ENCODE results near the gene TEKT5.
A peak's percentile ranks its signal among the peaks of the same experiment; 100 is the strongest.
"Not testable (repeated sequence)": the region's sequence is repeated elsewhere in the genome, so short reads cannot be mapped to it uniquely, and the experiment has no call there.

Gene TEKT5

DNA sequence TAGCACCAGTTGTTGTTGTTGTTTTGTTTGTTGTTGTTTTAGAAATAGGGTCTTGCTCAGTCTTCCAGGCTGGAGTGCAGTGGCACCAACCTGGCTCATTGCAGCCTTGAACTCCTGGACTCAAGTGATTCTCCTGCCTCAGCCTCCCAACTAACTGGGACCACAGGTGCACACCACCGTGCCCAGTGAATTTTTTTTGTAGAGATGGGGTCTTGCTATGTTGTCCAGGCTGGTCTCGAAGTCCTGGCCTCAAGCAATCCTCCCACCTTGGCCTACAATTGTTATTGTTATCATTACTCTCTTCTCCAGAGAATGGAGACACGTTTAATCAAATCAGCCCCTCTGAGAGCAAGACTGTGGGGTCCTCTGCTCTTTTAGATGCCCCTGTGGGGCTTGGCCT is 71.7 kb downstream of the TEKT5 start:
- no peak for DNase-seq
- Histone ChIP-seq H3K27me3 (replicated peaks in 2 of 5; ENCODE audit: control insufficient read depth in 4 of 5, insufficient read depth in 5 of 5, low read length in 4 of 5) (peaks cover 0 to 4% (median 0%) of the 10 kb centered on the region in 5 experiments), H3K4me1 (ENCODE audit: control extremely low read depth in 1 of 4, control insufficient read depth in 4 of 4, insufficient read depth in 4 of 4, low read length in 3 of 4) (peaks cover 0 to 13% (median 3%) of the 10 kb centered on the region in 4 experiments), H3K27ac (ENCODE audit: insufficient read depth in 1 of 2, low read depth in 1 of 2, low read length in 2 of 2, poor library complexity in 1 of 2, severe bottlenecking in 2 of 2) (no peak overlapping the region), H3K36me3 (ENCODE audit: control insufficient read depth in 4 of 4, insufficient read depth in 4 of 4, low read length in 3 of 4) (no peaks in the 10 kb centered on the region), H3K4me3 (ENCODE audit: control insufficient read depth in 1 of 7, extremely low read depth in 1 of 7, insufficient read depth in 4 of 7, low read depth in 2 of 7, low read length in 6 of 7) (no peak overlapping the region), H3K9me3 (ENCODE audit: control extremely low read depth in 1 of 5, control insufficient read depth in 4 of 5, insufficient read depth in 2 of 5, low read depth in 1 of 5, low read length in 4 of 5) (no peaks in the 10 kb centered on the region)
- CTCF ChIA-PET = no interaction called here
- POLR2A ChIA-PET = no interaction called here
- WGBS (ENCODE audit: insufficient coverage) = 100% methylated on average over 1 of the region's 3 CpGs

GRCh38 chr16:10622036-10622921 is 72.5 kb downstream of the TEKT5 start:
- H3K27me3 ChIP-seq (replicated peaks in 2 of 5; ENCODE audit: control insufficient read depth in 4 of 5, insufficient read depth in 5 of 5, low read length in 4 of 5) = peaks cover 0 to 4% (median 0%) of the 10 kb centered on the region in 5 experiments
- 92% methylated on average over 14 of the region's 19 CpGs for WGBS (ENCODE audit: insufficient coverage)
- CTCF ChIA-PET = no interaction called here
- peak in 1 of 3 donors; percentile 27 for DNase-seq
- no peaks in the 10 kb centered on the region for H3K9me3 ChIP-seq (ENCODE audit: control extremely low read depth in 1 of 5, control insufficient read depth in 4 of 5, insufficient read depth in 2 of 5, low read depth in 1 of 5, low read length in 4 of 5)
- peaks cover 0 to 14% (median 3%) of the 10 kb centered on the region in 4 experiments for H3K4me1 ChIP-seq (ENCODE audit: control extremely low read depth in 1 of 4, control insufficient read depth in 4 of 4, insufficient read depth in 4 of 4, low read length in 3 of 4)
- no peak overlapping the region for H3K4me3 ChIP-seq (ENCODE audit: control insufficient read depth in 1 of 7, extremely low read depth in 1 of 7, insufficient read depth in 4 of 7, low read depth in 2 of 7, low read length in 6 of 7)
- POLR2A ChIA-PET = no interaction called here
- H3K36me3 ChIP-seq (ENCODE audit: control insufficient read depth in 4 of 4, insufficient read depth in 4 of 4, low read length in 3 of 4) = no peaks in the 10 kb centered on the region
- no peak overlapping the region for H3K27ac ChIP-seq (ENCODE audit: insufficient read depth in 1 of 2, low read depth in 1 of 2, low read length in 2 of 2, poor library complexity in 1 of 2, severe bottlenecking in 2 of 2)

DNA sequence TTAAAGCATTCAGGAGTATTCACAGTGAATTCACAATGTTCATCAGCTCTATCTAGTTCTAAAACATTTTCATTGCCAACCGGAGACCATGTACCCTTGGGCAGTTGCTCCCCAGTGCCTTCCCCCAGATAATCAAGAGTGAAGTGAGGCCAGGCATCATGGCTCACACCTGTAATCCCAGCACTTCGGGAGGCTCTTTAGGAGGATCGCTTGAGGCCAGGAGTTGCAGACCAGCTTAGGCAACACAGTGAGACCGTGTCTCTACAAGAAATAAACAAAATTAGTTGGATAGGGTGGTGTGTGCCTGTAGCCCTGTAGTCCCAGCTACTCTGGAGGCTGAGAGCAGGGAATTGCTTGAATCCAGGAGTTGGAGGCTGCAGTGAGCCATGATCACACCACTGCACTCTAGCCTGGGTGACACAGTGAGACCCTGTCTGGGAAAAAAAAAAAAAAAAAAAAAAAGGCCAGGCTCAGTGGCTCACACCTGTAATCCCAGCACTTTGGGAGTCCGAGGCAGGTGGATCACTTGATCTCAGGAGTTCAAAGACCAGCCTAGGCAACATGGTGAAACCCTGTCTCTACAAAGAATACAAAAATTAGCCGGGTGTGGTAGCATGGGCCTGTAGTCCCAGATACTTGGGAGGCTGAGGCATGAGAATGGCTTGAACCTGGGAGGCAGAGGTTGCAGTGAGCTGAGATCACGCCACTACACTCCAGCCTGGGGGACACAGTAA is 73.3 kb downstream of the TEKT5 start:
- H3K9me3 ChIP-seq (ENCODE audit: control extremely low read depth in 1 of 5, control insufficient read depth in 4 of 5, insufficient read depth in 2 of 5, low read depth in 1 of 5, low read length in 4 of 5); H3K27me3 ChIP-seq (replicated peaks in 2 of 5; ENCODE audit: control insufficient read depth in 4 of 5, insufficient read depth in 5 of 5, low read length in 4 of 5); DNase-seq; H3K36me3 ChIP-seq (ENCODE audit: control insufficient read depth in 4 of 4, insufficient read depth in 4 of 4, low read length in 3 of 4); CTCF ChIA-PET; H3K27ac ChIP-seq (ENCODE audit: insufficient read depth in 1 of 2, low read depth in 1 of 2, low read length in 2 of 2, poor library complexity in 1 of 2, severe bottlenecking in 2 of 2); H3K4me3 ChIP-seq (ENCODE audit: control insufficient read depth in 1 of 7, extremely low read depth in 1 of 7, insufficient read depth in 4 of 7, low read depth in 2 of 7, low read length in 6 of 7); POLR2A ChIA-PET: not testable (repeated sequence)
- WGBS (ENCODE audit: insufficient coverage) = 96% methylated on average over 3 of the region's 7 CpGs
- peaks cover 0 to 15% (median 3%) of the 10 kb centered on the region in 4 experiments for H3K4me1 ChIP-seq (ENCODE audit: control extremely low read depth in 1 of 4, control insufficient read depth in 4 of 4, insufficient read depth in 4 of 4, low read length in 3 of 4)

- Histone ChIP-seq H3K4me1 (ENCODE audit: control extremely low read depth in 1 of 4, control insufficient read depth in 4 of 4, insufficient read depth in 4 of 4, low read length in 3 of 4) (peaks cover 0 to 12% (median 3%) of the 10 kb centered on the region in 4 experiments), H3K4me3 (ENCODE audit: control insufficient read depth in 1 of 7, extremely low read depth in 1 of 7, insufficient read depth in 4 of 7, low read depth in 2 of 7, low read length in 6 of 7) (peak overlapping the region in 2 of 7 experiments; percentile 52 to 53), H3K9me3 (ENCODE audit: control extremely low read depth in 1 of 5, control insufficient read depth in 4 of 5, insufficient read depth in 2 of 5, low read depth in 1 of 5, low read length in 4 of 5) (no peaks in the 10 kb centered on the region), H3K27me3 (replicated peaks in 2 of 5; ENCODE audit: control insufficient read depth in 4 of 5, insufficient read depth in 5 of 5, low read length in 4 of 5) (peaks cover 0 to 4% (median 0%) of the 10 kb centered on the region in 5 experiments), H3K27ac (ENCODE audit: insufficient read depth in 1 of 2, low read depth in 1 of 2, low read length in 2 of 2, poor library complexity in 1 of 2, severe bottlenecking in 2 of 2) (no peak overlapping the region), H3K36me3 (ENCODE audit: control insufficient read depth in 4 of 4, insufficient read depth in 4 of 4, low read length in 3 of 4) (no peaks in the 10 kb centered on the region)
- no peak for DNase-seq
- WGBS (ENCODE audit: insufficient coverage) = 97% methylated on average over 3 of the region's 6 CpGs
- ChIA-PET CTCF (interaction anchor here (1.1 kb wide), 1 partner anchor 11 kb away, joined by 3 read pairs; no protein-coding TSS in a partner anchor), POLR2A (no interaction called here)
Observed at GRCh38 chr16:10620120-10620519, 74.6 kb downstream of the TEKT5 start.

DNA sequence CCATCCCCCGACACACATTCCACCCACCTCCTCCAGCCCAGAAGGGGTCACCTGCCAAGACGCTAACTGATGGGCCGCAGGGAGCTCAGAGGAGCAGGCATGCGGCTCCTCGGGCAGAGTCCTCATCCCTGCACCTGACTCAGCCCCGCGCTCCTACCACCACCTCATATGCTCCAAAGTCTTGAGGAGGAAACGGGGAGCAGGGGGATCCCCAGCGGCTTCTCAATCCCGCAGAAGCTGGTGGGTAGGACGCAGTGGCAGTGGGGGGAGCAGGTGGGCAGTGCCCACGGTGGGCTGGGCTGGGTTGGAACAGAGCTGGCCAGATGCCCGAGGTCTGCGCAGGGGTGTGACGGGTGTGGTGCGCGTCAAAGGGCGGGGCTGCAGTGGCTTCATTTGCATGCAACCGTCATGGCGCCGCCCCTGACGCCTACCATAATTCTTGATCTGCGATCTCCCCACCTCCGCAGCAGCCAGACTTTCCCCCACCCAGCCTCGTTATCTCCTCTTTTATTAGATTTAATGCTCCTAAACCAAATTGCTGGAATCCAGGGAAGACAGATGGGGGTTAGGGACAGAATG is 75.4 kb downstream of the TEKT5 start:
- no peak overlapping the region for H3K27ac ChIP-seq (ENCODE audit: insufficient read depth in 1 of 2, low read depth in 1 of 2, low read length in 2 of 2, poor library complexity in 1 of 2, severe bottlenecking in 2 of 2)
- H3K27me3 ChIP-seq (replicated peaks in 2 of 5; ENCODE audit: control insufficient read depth in 4 of 5, insufficient read depth in 5 of 5, low read length in 4 of 5) = peaks cover 0 to 4% (median 0%) of the 10 kb centered on the region in 5 experiments
- ChIA-PET POLR2A (interaction anchor here (0.6 kb wide), 1 partner anchor 28 kb away, joined by 3 read pairs; no protein-coding TSS in a partner anchor), CTCF (interaction anchor here (1.1 kb wide), 1 partner anchor 10 kb away, joined by 3 read pairs; no protein-coding TSS in a partner anchor)
- peaks cover 0 to 12% (median 3%) of the 10 kb centered on the region in 4 experiments for H3K4me1 ChIP-seq (ENCODE audit: control extremely low read depth in 1 of 4, control insufficient read depth in 4 of 4, insufficient read depth in 4 of 4, low read length in 3 of 4)
- no peaks in the 10 kb centered on the region for H3K36me3 ChIP-seq (ENCODE audit: control insufficient read depth in 4 of 4, insufficient read depth in 4 of 4, low read length in 3 of 4)
- peak overlapping the region in 5 of 7 experiments; percentile 17 to 63 (median 52) for H3K4me3 ChIP-seq (ENCODE audit: control insufficient read depth in 1 of 7, extremely low read depth in 1 of 7, insufficient read depth in 4 of 7, low read depth in 2 of 7, low read length in 6 of 7)
- H3K9me3 ChIP-seq (ENCODE audit: control extremely low read depth in 1 of 5, control insufficient read depth in 4 of 5, insufficient read depth in 2 of 5, low read depth in 1 of 5, low read length in 4 of 5) = no peaks in the 10 kb centered on the region
- DNase-seq = peak; percentile 67 to 79 (median 70)
- 28% methylated on average over 13 of the region's 25 CpGs for WGBS (ENCODE audit: insufficient coverage)

DNA sequence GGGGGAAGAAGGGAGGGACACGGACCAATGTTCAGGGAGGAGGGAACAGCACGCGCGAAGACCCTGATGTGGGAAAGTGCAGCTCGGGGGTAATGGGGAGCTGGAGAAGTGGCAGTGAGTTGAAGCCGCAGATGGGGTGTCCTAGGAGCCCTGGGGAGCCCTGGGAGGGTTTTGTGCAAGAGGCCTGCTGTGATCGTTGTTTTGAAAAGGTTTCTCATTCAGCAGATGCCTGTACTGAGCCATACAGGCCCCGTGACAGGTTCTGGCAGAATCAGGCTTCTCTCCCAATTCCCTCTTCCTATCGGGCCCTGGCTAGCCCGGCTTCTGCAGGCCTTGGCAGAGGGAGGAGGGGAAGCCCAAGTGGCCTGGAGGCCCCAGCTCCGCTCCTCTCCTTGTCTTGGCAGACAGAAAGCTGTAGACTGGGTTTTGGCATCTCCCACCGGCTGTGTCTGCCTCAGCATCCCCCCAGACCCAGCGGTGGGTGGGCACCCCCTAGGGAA is 76.0 kb downstream of the TEKT5 start:
- POLR2A ChIA-PET = no interaction called here

More for the DNA sequence above, 76.0 kb downstream of the TEKT5 start:
- no peaks in the 10 kb centered on the region for H3K36me3 ChIP-seq (ENCODE audit: control insufficient read depth in 4 of 4, insufficient read depth in 4 of 4, low read length in 3 of 4)
- WGBS (ENCODE audit: insufficient coverage) = 93% methylated on average over 12 of the region's 13 CpGs
- peaks cover 0 to 13% (median 3%) of the 10 kb centered on the region in 4 experiments for H3K4me1 ChIP-seq (ENCODE audit: control extremely low read depth in 1 of 4, control insufficient read depth in 4 of 4, insufficient read depth in 4 of 4, low read length in 3 of 4)
- no peaks in the 10 kb centered on the region for H3K9me3 ChIP-seq (ENCODE audit: control extremely low read depth in 1 of 5, control insufficient read depth in 4 of 5, insufficient read depth in 2 of 5, low read depth in 1 of 5, low read length in 4 of 5)
- no peak overlapping the region for H3K27ac ChIP-seq (ENCODE audit: insufficient read depth in 1 of 2, low read depth in 1 of 2, low read length in 2 of 2, poor library complexity in 1 of 2, severe bottlenecking in 2 of 2)
- DNase-seq = no peak
- no peak overlapping the region for H3K4me3 ChIP-seq (ENCODE audit: control insufficient read depth in 1 of 7, extremely low read depth in 1 of 7, insufficient read depth in 4 of 7, low read depth in 2 of 7, low read length in 6 of 7)
- H3K27me3 ChIP-seq (replicated peaks in 2 of 5; ENCODE audit: control insufficient read depth in 4 of 5, insufficient read depth in 5 of 5, low read length in 4 of 5) = peaks cover 0 to 4% (median 0%) of the 10 kb centered on the region in 5 experiments
- CTCF ChIA-PET = interaction anchor here (1.1 kb wide), 1 partner anchor 10 kb away, joined by 3 read pairs; no protein-coding TSS in a partner anchor
